ENCODE data around the gene ZCCHC4.

ZCCHC4 gene, protein sequence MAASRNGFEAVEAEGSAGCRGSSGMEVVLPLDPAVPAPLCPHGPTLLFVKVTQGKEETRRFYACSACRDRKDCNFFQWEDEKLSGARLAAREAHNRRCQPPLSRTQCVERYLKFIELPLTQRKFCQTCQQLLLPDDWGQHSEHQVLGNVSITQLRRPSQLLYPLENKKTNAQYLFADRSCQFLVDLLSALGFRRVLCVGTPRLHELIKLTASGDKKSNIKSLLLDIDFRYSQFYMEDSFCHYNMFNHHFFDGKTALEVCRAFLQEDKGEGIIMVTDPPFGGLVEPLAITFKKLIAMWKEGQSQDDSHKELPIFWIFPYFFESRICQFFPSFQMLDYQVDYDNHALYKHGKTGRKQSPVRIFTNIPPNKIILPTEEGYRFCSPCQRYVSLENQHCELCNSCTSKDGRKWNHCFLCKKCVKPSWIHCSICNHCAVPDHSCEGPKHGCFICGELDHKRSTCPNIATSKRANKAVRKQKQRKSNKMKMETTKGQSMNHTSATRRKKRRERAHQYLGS

DNA sequence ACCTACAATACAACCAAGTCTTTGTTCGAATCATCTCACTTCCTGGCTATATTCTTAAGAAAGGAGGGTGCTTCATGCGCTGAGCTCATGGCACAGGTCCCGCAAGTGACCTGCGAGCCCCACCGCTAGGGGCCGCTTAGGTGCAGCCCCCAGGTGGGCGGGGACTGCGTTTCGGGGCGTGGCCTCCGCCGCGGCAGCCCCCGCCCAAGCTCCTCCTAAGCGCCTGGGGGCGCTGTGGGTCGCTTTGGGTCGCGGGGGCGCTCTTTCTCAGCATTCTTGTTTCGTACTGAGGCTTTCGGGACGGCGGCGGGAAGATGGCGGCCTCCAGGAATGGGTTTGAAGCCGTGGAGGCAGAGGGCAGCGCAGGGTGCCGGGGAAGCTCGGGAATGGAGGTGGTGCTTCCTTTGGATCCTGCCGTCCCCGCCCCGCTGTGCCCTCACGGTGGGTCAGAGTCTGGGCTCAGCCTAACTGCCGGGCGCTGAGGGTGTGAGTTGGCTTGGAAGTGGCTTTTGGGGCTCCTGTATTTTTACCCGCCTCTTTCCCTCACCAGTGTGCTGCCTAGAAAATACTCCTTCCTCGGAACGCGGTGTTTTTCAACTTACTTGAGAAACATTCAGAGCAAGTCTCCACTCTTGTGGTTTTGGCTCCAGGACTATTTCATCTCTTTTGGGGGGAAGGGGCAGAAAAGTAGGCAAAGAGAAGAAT, at the start of gene ZCCHC4:
TSS of gene ZCCHC4 (plus strand) at position 279 of the 705 bp plus-strand sequence. CDS start at position 315, 36 bp downstream.
- peak; percentile 87 for DNase-seq

DNA sequence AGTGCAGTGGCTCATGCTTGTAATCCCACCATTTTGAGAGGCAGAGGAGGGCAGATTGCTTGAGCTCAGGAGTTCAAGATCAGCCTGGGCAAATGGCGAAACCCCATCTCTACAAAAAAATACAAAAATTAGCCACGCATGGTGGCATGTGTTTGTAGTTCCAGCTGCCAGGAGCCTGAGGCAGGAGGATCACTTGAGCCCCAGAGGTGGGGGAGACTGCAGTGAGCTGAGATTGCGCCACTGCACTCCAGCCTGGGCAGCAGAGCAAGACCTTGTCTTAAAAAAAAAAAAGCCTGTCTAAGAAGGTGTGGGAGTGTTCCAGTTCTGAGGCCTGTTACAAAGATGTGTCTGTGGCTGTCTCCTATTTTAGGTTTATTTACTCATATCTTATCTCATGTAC, 40.7 kb upstream of the ZCCHC4 start:
- DNase-seq, result no peak

DNA sequence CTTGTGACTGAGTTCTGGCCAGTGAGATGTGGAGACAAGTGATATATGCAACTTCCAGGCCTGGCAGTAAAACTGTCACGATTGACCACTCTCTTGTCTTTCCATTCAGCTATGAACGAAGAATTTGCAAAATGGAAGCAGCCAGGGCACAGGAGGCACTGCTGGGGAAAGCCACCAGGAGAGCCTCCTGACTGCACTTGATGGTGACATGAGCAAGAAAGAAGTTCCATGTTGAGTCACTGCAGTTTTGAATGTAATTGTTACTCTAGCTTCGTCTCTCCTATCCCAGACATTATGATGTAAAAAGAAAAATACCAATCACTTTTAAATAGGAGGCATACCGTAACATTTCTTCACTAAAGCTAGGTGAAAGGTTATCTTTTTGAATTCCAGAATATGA, 32.4 kb upstream of the ZCCHC4 start:
- DNase-seq, result no peak

GRCh38 chr4:25283948-25284347, 28.6 kb upstream of the ZCCHC4 start:
- no peak for DNase-seq

- DNase-seq, result no peak
Measured at GRCh38 chr4:25284466-25284865, 28.1 kb upstream of the ZCCHC4 start.

DNA sequence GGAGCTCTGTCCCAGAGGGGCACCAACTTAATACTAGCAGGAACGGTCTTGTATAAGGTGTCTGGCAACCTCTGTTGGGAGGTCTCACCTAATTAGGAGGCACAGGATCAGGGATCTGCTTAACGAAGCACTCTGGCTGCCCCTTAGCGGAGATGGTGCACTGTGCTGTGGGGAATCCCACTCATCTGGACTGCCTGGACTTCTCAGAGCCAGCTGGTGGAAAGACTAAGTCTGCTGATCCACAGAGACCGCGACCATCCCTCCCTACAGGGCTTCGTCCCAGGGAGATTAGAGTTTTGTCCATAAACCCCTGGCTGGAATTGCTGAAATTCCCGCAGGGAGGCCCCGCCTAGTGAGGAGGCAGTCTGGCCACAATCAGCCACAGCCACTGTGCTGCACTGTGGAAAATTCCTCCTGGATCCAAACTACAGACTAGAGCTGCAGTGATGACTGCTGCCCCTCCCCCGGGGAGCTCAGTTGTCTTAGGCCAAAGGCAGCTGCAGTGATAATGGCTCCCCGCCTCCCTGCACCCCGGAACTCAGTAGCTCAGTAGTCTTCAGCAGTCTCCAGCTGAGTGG, 22.0 kb upstream of the ZCCHC4 start:
- DNase-seq, result no peak

GRCh38 chr4:25291158-25291733, 21.3 kb upstream of the ZCCHC4 start:
- DNase-seq, result no peak

DNA sequence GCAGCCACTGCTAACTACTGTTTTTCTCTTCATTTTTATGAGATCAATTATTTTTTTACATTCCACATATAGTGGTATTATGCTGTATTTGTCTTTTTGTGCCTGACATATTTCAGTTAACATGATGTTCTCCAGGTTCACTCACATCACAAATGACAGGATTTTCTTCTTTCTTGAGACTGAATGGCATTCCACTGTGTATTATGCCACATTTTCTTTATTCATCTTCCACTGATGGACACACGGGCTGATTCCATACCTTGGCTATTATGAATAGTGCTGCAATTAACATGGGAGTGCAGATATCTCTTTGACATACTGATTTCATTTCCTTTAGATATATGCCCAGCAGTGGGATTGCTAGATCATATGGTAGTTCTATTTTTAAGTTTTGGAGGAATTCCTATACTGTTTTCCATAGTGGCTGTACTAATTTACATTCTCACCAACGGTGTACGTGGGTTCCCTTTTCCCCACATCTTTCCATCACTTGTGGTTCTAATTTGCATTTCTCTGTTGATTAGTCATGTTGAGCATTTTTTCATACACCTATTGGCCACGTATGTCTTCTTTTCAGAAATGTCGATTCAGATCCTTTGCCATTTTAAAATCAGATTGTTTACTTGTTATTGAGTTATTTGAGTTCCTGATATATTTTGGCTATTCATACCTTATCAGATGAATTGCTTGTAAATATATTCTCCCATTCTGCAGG, 14.9 kb upstream of the ZCCHC4 start:
- no peak for DNase-seq

- DNase-seq, result no peak
Measured at GRCh38 chr4:25299476-25300203, 12.9 kb upstream of the ZCCHC4 start.

- DNase-seq, result no peak
Measured at GRCh38 chr4:25301471-25301870, 11.1 kb upstream of the ZCCHC4 start.

DNA sequence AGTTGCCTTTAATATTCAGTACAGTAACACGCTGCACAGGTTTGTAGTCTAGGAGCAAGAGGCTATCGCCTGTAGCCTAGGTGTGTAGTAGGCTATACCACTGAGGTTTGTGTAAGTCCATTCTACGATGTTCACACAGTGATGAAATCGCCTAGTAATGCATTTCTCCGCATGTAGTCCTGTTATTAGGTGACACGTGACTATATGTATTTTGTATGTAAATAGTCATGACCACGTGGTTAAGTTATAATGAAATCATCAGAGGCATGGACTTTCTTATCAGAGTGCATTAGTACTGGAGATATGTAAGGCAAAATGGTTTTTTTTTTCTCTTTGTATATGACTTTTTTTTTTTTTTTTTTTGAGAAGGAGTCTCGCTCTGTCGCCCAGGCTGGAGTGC, 9.9 kb upstream of the ZCCHC4 start:
- DNase-seq, result no peak

GRCh38 chr4:25303578-25303977, 9.0 kb upstream of the ZCCHC4 start:
- DNase-seq, result no peak

DNA sequence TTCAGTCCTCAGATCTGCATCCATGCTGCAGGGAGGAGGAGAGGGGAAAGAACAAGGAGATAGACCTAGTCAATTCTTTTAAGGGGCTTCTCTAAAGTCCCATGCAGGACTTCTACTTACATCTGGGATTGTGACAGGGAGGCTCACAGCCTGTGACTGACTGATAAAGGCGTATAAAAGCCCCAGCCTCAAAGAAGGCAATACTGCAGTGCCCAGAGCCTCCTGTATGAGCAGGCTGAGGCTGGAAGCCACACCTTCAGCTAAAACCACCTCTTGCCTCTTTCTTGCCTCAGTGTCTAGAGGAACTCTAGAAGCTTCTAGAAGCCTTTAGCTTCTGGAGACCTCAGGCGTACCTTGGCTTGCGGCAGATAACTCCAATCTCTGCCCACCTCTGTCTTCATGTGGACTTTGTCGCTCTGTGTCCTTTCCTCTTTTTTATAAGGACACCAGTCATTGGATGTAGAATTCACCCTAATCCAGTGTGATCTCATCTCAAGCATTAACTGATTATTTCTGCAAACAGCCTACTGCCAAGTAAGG, 6.0 kb upstream of the ZCCHC4 start:
- DNase-seq, result no peak

GRCh38 chr4:25307596-25307995, 5.0 kb upstream of the ZCCHC4 start:
- no peak for DNase-seq

GRCh38 chr4:25308306-25308705, 4.3 kb upstream of the ZCCHC4 start:
- DNase-seq, result no peak

DNA sequence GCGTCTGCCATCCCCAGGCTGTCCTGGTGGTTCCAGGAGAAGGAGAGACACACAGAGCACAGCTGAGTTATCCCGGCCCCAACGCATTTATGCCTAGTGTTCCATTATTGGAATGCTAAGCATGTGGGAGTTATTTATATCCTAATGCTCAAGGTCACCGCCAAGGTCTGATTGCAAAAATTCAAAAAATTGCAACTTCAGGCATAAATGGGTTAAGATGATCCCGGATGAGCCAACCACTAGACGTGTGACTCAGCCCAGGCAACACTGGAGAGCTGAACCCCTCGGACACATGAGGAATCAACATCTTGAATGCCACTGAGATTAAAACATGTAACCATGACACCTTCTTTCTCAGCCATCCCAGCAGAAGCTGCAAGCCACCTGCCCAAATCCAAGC, 3.8 kb upstream of the ZCCHC4 start:
- DNase-seq, result no peak

DNA sequence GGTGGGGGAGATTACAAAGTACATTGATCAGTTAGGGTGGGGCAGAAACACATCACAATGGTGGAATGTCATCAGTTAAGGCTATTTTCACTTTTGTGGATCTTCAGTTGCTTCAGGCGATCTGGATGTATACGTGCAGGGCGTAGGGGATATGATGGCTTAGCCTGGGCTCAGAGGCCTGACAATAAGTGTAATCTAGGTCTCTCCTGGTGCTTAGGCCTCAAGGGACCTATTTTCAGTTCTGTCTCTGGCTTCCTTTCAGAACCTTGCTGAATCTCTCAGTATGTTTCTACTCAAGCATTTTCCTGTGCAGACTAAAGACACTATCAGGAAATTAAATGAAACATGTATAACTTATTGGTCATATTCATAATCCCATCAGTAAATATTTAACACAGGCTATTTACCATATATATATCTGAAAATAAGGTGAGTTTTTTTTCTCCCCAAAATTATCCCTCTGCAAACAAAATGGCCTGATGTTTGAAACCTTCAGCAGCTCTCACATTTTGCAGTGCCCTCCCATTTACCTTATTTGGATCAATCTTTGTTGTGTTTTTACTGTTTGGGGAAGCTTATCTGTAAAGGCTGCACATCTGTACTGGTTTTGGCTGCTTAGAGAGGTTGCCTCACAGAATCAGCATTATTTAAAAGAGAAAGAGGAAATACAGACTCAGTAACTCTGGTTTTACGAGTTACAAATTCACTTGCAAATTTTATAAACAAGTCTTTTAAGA, 2.3 kb upstream of the ZCCHC4 start:
- DNase-seq, result no peak

DNA sequence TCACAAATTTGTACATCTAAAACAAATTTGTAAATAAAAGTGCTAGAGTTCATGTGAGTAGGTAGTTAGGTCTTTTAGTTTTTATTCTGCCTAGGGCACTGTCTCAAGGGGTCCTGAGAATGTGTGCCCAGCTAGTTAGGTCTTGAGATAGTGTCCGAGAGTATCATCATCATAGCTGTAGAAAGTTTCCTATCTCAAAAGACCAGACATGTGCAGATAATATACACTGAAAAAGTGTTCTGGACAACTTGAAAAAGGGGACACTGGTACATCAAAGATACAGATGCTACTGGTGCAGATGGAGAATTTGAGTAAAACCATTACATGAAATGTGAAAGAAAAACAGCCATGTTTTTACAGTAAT, 1.8 kb upstream of the ZCCHC4 start:
- no peak for DNase-seq

- no peak for DNase-seq
Measured at GRCh38 chr4:25313201-25313895, 774 bp downstream of the ZCCHC4 start.

DNA sequence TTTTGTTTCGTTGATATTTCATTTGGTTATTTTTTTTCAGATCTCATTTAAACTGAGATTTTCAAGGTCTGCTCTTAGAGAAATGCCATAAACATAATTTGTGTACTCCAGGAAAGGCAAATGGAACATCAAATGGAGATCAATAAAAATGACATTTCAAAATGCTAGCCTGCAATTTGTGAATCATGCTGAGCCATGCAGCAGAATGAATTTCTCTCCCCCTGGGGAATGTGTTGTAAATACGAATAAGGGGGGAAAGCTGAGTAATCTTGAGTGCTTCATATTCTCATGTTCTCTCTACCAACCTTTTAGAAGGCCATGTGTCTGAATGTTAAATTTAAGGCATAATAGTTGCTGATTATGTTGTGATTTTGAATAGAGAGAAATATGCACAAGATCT, 7.8 kb downstream of the ZCCHC4 start:
- DNase-seq, result no peak

DNA sequence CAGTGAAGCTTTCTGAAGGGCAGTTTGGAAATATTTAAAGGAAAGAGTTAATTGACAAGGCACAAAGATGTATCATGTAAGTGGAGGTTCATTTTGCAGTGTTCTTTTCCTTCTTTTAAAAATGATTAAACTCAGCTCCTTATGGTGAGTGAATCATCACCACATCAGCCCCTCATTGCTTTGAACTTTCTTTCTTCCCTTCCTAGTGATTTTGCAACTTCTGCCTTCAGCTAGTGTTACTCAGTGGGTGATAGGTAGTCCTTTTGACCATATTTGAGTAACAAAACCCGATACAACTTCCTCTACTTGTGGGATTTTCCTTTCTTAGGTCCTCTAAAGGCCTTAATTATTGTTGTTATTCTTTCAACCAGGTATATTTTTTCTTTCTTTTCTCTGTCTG, 8.2 kb downstream of the ZCCHC4 start:
- DNase-seq, result no peak

All from COR-L47 (cell line).